ENCODE data around the gene S100G. TPM values are rescaled to one million over a fixed set of nuclear protein-coding genes. Genes with fewer than 3 reads are reported as not detected.
"Not testable (repeated sequence)": the region's sequence is repeated elsewhere in the genome, so short reads cannot be mapped to it uniquely, and the experiment has no call there.

Gene S100G, protein sequence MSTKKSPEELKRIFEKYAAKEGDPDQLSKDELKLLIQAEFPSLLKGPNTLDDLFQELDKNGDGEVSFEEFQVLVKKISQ
- total RNA-seq (2014; rRNA removed; shearing (Covaris generic)), result not detected in 2 replicates
- polyA plus RNA-seq (2015; cell fraction: cytosol; rRNA removed), result not detected in 2 replicates
- not detected in 2 replicates for polyA plus RNA-seq (2015; cell fraction: nucleus; rRNA removed)

DNA sequence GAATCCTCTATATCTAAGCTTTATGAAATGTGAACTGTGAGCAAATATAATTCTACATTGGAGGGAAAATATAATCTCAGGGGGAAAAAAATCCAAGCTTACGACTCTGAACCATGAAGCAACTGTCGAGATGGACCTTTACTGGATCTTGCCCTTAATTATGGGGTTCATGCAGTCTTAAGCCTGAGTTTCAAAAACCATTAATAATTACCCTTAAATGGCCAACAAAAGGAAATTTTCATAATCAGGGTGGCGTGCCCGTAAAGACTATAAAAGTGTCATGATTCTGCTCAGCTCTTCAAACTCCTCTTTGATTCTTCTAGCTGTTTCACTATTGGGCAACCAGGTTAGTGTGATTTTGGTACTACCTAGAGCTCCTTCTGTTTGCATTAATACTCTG is at the start of gene S100G:
Gene S100G (plus strand): TSS at position 301 of the 400 bp plus-strand sequence. CDS start 849 bp downstream, outside the sequence.
- no peak for DNase-seq (ENCODE audit: low read depth)

DNA sequence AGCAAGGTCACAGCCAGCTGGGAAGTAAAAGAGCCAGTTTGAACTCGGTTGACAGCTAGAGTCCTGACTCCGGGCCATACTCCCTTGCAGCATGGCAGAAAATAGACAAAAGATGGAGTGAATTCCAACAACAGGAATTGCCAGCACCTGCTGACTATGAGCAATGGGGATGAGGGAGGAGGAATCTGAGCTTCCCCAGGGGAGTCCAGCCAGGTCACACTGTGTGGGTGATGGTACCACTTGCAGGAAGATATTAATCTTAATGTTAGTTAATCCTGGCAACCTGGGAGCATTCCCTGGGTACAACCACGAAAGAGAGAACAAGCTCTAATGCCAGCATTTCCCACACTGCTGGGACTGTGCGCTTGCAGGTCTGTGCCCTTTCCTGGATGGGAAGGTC is 48.1 kb upstream of the S100G start:
- no peak for DNase-seq (ENCODE audit: low read depth)

DNA sequence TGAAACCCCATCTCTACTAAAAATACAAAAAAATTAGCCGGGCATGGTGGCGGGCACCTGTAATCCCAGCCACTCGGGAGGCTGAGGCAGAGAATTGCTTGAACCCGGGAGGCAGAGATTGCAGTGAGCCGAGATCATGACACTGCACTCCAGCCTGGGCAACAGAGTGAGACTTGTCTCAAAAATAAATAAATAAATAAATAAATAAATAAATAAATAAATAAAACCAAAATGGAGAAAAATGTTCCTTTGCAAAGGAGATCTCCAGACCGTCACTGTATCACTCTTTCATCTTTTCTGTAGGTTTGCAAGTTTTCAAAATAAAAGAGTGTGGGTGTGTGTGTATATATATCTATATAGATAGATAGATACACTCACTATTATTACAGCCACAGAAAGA is 46.7 kb upstream of the S100G start:
- not testable (repeated sequence) for DNase-seq (ENCODE audit: low read depth)

DNA sequence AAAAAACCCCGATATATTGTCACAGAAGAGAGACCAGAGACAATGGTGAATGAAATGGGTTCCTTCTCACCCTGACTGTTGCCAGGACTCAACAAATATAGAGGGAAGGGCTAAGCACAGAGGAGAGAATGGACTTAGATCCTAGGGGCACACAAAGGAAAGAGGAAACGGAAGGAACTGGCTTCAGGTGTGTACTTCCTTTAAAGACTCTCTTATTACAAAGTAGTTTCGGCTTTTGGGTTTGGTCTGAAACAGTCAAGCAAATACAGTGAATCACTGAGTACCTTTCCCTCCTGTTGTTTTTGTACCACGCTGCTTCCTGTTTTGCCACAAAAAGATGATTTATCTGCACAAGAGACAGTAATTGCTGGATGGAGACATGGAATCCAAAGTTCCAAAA is 46.1 kb upstream of the S100G start:
- DNase-seq (ENCODE audit: low read depth), result no peak

DNA sequence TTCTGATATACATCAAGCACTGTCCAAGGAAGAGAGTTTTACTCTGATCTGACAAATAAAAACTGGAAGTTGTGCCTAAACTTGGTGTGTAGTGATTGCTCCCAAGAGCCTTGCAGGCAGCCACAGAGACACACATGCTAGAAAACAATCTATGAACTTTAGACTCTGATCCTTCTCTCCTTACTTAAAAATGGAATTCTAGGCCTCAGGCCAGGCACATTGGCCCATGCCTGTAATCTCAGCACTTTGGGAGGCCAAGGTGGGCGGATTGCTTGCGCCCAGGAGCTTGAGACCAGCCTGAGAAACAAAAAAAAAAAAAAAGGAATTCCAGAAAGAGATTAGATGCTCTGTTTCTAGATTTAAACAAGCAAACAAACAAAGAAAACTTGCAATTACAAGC is 45.6 kb upstream of the S100G start:
- DNase-seq (ENCODE audit: low read depth), result no peak

GRCh38 chrX:16606142-16606720 is 43.7 kb upstream of the S100G start:
- no peak for DNase-seq (ENCODE audit: low read depth)

- DNase-seq (ENCODE audit: low read depth), result peak; percentile 78
Measured at GRCh38 chrX:16610121-16610621, 39.8 kb upstream of the S100G start.

DNA sequence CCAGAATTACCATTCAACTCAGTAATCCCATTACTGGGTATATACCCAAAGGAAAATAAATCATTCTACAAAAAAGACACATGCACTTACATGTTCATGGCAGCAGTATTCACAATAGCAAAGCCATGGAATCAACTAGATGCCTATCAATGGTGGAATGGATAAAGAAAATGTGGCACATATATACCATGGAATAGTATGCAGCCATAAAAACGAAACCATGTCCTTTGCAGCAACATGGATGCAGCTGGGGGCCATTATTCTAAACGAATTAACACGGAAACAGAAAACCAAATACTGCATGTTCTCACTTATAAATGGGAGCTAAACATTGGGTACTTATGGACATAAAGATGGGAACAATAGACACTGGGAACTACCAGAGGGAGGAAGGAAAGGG is 39.3 kb upstream of the S100G start:
- DNase-seq (ENCODE audit: low read depth), result not testable (repeated sequence)

DNA sequence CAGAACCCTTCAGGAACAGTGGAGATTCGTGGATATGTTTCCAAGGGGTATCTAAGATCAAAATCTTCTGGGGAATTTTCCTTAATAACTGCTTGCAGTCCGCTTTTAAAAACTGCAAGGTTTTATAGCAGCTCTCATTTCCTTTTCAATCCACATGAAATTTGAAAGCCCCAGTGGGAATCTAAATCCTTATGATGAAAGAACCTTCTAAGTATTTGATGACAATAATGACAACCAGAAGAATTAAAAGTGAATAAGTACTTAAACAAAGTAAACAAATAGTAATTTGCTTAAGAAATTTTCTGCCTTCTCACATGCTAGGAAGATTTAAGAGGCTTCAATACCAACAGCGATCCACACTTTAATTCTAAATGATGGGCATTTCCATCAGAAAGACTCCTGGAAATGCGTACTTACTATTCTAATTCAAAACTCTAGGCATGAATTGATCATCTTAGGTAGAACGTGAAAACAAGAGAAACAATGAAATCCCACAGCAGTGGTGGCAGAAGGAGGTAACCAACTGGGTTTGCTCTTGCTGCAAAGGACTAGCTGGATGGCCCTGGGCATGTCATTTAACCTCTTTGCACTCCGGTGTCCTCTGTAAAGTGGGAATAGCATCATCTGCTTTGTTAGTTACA is 37.6 kb upstream of the S100G start:
- DNase-seq (ENCODE audit: low read depth), result no peak

DNA sequence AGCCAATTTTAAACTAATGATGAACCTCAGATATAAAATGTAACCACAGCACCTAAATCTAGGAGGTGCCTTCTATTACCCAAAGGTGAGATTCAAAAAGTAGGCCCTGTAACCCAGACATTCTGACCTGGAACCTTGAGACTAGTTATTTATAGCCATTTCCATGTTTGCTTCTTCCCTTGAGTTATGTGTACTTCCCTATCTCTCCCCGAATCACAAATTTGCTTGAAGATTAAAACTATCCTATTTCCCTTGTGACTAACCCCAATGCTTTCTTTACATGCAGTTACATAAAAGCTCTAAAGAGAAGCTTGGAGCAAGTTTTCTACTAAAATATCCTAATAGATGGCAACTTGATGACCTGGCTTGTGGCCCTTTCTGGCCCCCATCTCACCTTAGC is 32.6 kb upstream of the S100G start:
- DNase-seq (ENCODE audit: low read depth), result no peak

GRCh38 chrX:16618422-16618821 is 31.5 kb upstream of the S100G start:
- DNase-seq (ENCODE audit: low read depth), result no peak

GRCh38 chrX:16619024-16619423 is 30.9 kb upstream of the S100G start:
- DNase-seq (ENCODE audit: low read depth), result no peak

- DNase-seq (ENCODE audit: low read depth), result not testable (repeated sequence)
Measured at GRCh38 chrX:16628511-16628910, 21.4 kb upstream of the S100G start.

DNA sequence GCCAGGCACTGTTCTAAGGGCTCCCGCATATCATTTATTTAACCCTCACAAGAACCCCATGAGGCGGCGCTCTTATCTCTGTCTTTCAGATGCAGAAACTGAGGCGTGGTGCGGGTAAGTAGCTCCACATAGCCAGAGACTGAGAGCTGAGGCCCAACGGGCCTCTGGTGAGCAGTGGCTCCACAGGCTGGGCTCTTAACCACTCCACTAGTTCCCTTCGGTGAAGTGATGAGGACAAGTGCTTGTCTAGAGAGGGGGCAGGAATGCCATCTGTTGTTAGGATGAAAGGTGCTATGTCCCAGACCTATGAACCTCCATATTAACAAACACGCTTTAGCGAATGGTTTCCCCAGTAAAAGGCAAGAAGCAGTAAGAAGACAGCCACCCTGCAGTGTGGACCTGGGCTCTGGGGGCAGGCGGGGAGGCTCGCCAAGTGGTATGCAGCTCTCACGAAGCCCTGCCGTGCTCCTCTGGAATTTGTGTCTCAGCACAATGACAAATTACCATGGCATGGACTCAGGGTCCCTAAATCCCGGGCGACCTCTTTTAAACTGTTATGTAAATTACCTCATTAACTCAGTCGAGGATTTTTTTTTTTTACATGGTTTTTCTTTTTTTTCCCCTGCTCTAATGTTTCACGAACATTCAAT is 20.9 kb upstream of the S100G start:
- no peak for DNase-seq (ENCODE audit: low read depth)

- DNase-seq (ENCODE audit: low read depth), result no peak
Measured at GRCh38 chrX:16629909-16630308, 20.0 kb upstream of the S100G start.

GRCh38 chrX:16633754-16634153 is 16.2 kb upstream of the S100G start:
- DNase-seq (ENCODE audit: low read depth), result peak; percentile 29

DNA sequence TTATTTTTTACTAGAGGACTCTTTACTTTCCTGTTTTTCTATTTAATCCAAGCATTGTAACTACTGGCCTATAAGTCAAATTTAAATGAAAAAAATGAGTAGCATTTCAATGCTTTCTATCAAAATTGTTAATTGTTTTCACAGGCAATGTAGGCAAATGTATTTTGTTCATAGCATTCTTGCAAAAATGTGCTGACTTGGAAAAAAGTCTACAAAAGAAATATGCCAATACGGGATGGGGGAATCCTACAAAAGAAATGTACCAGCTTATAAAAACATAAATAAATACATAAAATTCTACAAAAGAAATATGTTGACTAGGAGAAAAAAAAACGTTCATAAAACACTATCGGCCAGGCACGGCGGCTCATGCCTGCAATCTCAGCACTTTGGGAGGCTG is 14.9 kb upstream of the S100G start:
- DNase-seq (ENCODE audit: low read depth), result no peak

- no peak for DNase-seq (ENCODE audit: low read depth)
Measured at GRCh38 chrX:16635596-16635995, 14.4 kb upstream of the S100G start.

DNA sequence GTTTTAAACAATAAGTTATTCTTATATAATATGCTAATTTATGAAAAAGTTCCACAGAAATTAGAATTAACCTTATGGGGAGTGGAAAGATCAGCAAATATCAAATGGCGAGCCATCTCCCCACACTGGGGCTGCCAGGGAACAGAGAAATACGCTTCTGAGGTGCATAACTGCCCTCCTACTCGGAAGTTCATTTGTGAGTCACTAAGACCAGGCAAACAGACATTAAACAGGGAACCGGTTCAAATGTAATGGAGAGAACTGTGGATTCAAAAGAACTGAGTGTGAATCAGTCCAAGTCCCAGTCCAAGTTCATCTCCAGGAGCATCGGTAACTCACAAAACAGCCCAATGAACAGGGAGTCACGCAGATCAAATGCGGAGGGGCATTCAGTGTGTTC is 11.4 kb upstream of the S100G start:
- DNase-seq (ENCODE audit: low read depth), result no peak

DNA sequence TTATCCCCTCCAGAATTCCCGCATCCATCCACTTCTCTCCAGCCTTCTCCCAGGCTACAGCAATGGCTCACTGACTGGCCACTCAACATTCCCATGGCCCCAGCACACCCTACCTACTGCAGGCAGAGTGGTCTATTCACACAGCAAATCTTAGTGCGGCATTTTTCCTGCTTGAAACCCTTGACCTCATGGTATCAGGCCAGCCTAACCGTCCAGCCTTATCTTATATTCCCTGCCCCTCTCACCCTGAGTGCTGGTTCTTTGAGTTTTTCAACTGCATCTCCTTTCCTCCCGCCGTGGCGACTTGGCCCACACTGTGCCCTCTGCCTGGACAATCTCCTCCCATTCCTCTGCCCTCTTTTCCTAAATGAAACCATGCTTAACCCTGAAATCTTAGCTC is 10.0 kb upstream of the S100G start:
- DNase-seq (ENCODE audit: low read depth), result no peak

DNA sequence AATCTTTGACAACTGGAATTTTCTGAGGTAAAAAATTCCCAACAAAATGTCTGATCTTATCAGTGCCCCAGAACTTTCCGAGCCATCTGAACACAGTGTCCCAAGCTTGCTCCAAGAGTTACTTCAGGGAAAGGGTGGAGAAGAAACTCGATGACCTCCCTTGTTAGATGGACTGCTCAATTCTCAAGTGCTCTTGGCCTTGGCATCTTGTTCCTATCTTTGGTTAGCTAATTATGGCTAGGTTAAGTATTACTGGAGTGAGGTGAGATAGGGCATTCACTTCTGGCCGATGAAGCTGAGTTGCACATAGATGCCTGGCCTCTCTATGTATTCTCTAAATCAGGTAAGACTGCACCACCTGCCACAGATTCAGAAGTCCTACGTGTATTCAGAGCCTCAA is 9.1 kb upstream of the S100G start:
- DNase-seq (ENCODE audit: low read depth), result no peak

DNA sequence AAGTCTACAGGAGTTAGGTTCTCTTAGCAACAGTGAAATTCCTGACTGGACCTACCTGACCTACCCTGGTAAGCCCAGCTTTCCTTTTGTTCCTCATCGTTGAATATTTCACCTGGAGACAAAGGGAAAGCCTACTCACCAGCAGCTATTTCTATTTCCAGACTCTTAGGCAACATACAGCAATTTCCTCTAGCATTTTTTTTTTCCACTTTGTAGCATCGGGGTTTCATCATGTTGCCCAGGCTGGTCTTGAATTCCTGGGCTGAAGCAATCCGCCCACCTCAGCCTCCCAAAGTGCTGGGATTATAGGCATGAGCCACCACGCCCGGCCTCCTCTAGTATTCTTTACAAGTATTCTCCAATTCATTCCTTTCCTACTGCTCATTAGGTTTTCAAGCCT is 6.8 kb upstream of the S100G start:
- DNase-seq (ENCODE audit: low read depth), result peak; percentile 6
